ENCODE measurements around the gene KCNQ1OT1. TPM values are rescaled to one million over a fixed set of nuclear protein-coding genes. Genes with fewer than 3 reads are reported as not detected.

Gene KCNQ1OT1
- total and polyA plus RNA-seq, 9 donors = 0.43 to 11.5 (median 5.2) TPM

GRCh38 chr11:2567026-2567671 is 132.6 kb downstream of the KCNQ1OT1 start:
- Histone ChIP-seq H3K36me3 (no peaks in the 10 kb centered on the region), H3K4me3 (no peak overlapping the region), H3K27me3 (no peaks in the 10 kb centered on the region), H3K9me3 (no peaks in the 10 kb centered on the region), H3K4me1 (ENCODE audit: insufficient read depth) (no peaks in the 10 kb centered on the region), H3K27ac (no peak overlapping the region)
- TF ChIP-seq EP300 (IDR thresholded peaks at IDR 0.05) (no peak), CTCF (IDR thresholded peaks at IDR 0.05) (no peak), POLR2A (IDR thresholded peaks at IDR 0.05) (no peak)
- 85 to 92% (median 86%) methylated on average over 5 of the region's 5 CpGs for WGBS, 3 donors
- peak in 1 of 5 donors; percentile 7 for DNase-seq
- intact Hi-C loops (cut with DNase I) = no loop called here

- DNase-seq = peak in 2 of 5 donors; percentile 23 to 33
- no peak overlapping the region for H3K27ac ChIP-seq
- H3K9me3 ChIP-seq = no peaks in the 10 kb centered on the region
- intact Hi-C loops (cut with DNase I) = no loop called here
- no peak overlapping the region for H3K4me3 ChIP-seq
- no peaks in the 10 kb centered on the region for H3K4me1 ChIP-seq (ENCODE audit: insufficient read depth)
- H3K27me3 ChIP-seq = no peaks in the 10 kb centered on the region
- WGBS, 3 donors = 85 to 88% (median 85%) methylated on average over 16 of the region's 16 CpGs
- TF ChIP-seq CTCF (IDR thresholded peaks at IDR 0.05) (no peak), EP300 (IDR thresholded peaks at IDR 0.05) (no peak), POLR2A (IDR thresholded peaks at IDR 0.05) (no peak)
- H3K36me3 ChIP-seq = no peaks in the 10 kb centered on the region
These were observed 133.4 kb downstream of the KCNQ1OT1 start for GRCh38 chr11:2566223-2567025.

- no peaks in the 10 kb centered on the region for H3K36me3 ChIP-seq
- 91 to 92% (median 91%) methylated on average over 13 of the region's 13 CpGs for WGBS, 3 donors
- DNase-seq = peak in 2 of 5 donors; percentile 6 to 27
- H3K4me1 ChIP-seq (ENCODE audit: insufficient read depth) = no peaks in the 10 kb centered on the region
- no peaks in the 10 kb centered on the region for H3K27me3 ChIP-seq
- TF ChIP-seq EP300 (IDR thresholded peaks at IDR 0.05) (no peak), POLR2A (IDR thresholded peaks at IDR 0.05) (no peak), CTCF (IDR thresholded peaks at IDR 0.05) (no peak)
- H3K27ac ChIP-seq = no peak overlapping the region
- H3K4me3 ChIP-seq = no peak overlapping the region
- intact Hi-C loops (cut with DNase I) = no loop called here
- no peaks in the 10 kb centered on the region for H3K9me3 ChIP-seq
These were observed 134.2 kb downstream of the KCNQ1OT1 start for GRCh38 chr11:2565447-2566222.

- intact Hi-C loops (cut with DNase I) = no loop called here
- no peaks in the 10 kb centered on the region for H3K36me3 ChIP-seq
- no peak overlapping the region for H3K4me3 ChIP-seq
- H3K4me1 ChIP-seq (ENCODE audit: insufficient read depth) = no peaks in the 10 kb centered on the region
- H3K27ac ChIP-seq = no peak overlapping the region
- H3K9me3 ChIP-seq = no peaks in the 10 kb centered on the region
- H3K27me3 ChIP-seq = no peaks in the 10 kb centered on the region
- no peak for TF ChIP-seq POLR2A (IDR thresholded peaks at IDR 0.05)
- TF ChIP-seq CTCF (IDR thresholded peaks at IDR 0.05) = no peak
- TF ChIP-seq EP300 (IDR thresholded peaks at IDR 0.05) = no peak
- 82 to 89% (median 87%) methylated on average over 16 of the region's 16 CpGs for WGBS, 3 donors
- no peak for DNase-seq
These were observed 135.0 kb downstream of the KCNQ1OT1 start for GRCh38 chr11:2564588-2565425.
